K562 (cell line): ENCODE data around the gene TNIK. TPM values are rescaled to one million over a fixed set of nuclear protein-coding genes. Genes with fewer than 3 reads are reported as not detected.

Experiments used
- ATAC-seq: fragments of 200-7000 bp; cut with Tn5 transposase; 3 replicates; pipeline ENCODE4 v1.9.1; 2020; ENCODE audit warnings: moderate library complexity
- BruUV-seq: library from RNA; stranded (reverse); fragments of 400-500 nt; replicated peaks from 2 replicates; lab custom pipeline; 2021; lab: Mats Ljungman, UMichigan
- CTCF ChIA-PET: fragments of 300-600 bp; formaldehyde crosslinking; extraction: SDS; loops from one replicate; lab custom pipeline; 2021; ENCODE audit warnings: low intra/inter-chr PET ratio; lab: Yijun Ruan, JAX
- POLR2A ChIA-PET: fragments of 300-600, 350-650 bp; sonication (Branson Sonifier 250); formaldehyde crosslinking; extraction: SDS; loops from one replicate; lab custom pipeline; 2021; ENCODE audit warnings: antibody characterized with exemption, inconsistent platforms; lab: Yijun Ruan, JAX
- DNase-seq, 4 experiments: peaks; one replicate each; pipeline versions ENCODE4 v3.0.0 to v3.0.0-alpha.2; 2011 to 2018; ENCODE audit warnings: low spot score in 3 of 4, mixed read lengths in 3 of 4; ENCODE audit errors: extremely low read depth in 1 of 4
- FAIRE-seq: peaks from 2 replicates; lab custom pipeline; 2011; peaks lifted over from hg19 to GRCh38; lab: Jason Lieb, UNC
- H2AFZ ChIP-seq: 2 replicates; pipeline ENCODE4 v1.6.0; 2011; ENCODE audit warnings: low read depth, low read length, control low read depth, inconsistent platforms
- H3K27ac ChIP-seq: fragments of 200-600 bp; 3 replicates; pipeline ENCODE4 v1.8.0; 2011; ENCODE audit warnings: low read depth, mild to moderate bottlenecking, control low read depth, inconsistent platforms, low read length, moderate library complexity, mixed read lengths; ENCODE audit errors: extremely low read depth
- H3K27me3 ChIP-seq, 2 experiments: fragments of 300-600 bp in 1 of 2; 2 replicates in 1 of 2; 3 replicates in 1 of 2; pipeline versions ENCODE4 v1.6.0 to v1.8.0; 2011; ENCODE audit warnings: inconsistent platforms in 2 of 2, low read length in 2 of 2, mild to moderate bottlenecking in 1 of 2, mixed read lengths in 1 of 2, moderate library complexity in 1 of 2; ENCODE audit not compliant: control insufficient read depth in 2 of 2, insufficient read depth in 2 of 2
- H3K36me3 ChIP-seq: fragments of 300-600 bp; 3 replicates; pipeline ENCODE4 v1.8.0; 2011; ENCODE audit warnings: mild to moderate bottlenecking, low read length, inconsistent platforms; ENCODE audit not compliant: control insufficient read depth, insufficient read depth
- H3K4me1 ChIP-seq, 2 experiments: fragments of 200-600 bp in 1 of 2; replicated peaks in 1 of 2; 2 replicates in 1 of 2; 3 replicates in 1 of 2; pipeline versions ENCODE4 v1.5.1 to v1.8.0; 2011; ENCODE audit warnings: inconsistent platforms in 2 of 2, low read length in 2 of 2, mild to moderate bottlenecking in 1 of 2, mixed read lengths in 1 of 2, moderate library complexity in 1 of 2; ENCODE audit not compliant: control insufficient read depth in 2 of 2, insufficient read depth in 2 of 2
- H3K4me2 ChIP-seq: 2 replicates; pipeline ENCODE4 v1.6.1; 2011; ENCODE audit warnings: low read length, control low read depth, inconsistent platforms, mixed read lengths; ENCODE audit not compliant: insufficient read depth
- H3K4me3 ChIP-seq: fragments of 200-600 bp; sonication (generic), shearing (Covaris generic); 2 replicates; pipeline ENCODE4 v1.5.1; 2016; ENCODE audit warnings: control low read depth, inconsistent platforms
- H3K79me2 ChIP-seq: fragments of 200-600 bp; 3 replicates; pipeline ENCODE4 v1.8.0; 2011; ENCODE audit warnings: low read length, inconsistent platforms; ENCODE audit not compliant: control insufficient read depth, insufficient read depth
- H3K9ac ChIP-seq, 2 experiments: 2 replicates each; pipeline versions ENCODE4 v1.6.0 to v1.6.1; 2011; ENCODE audit warnings: low read depth in 2 of 2, low read length in 2 of 2, control low read depth in 1 of 2, inconsistent platforms in 1 of 2, mild to moderate bottlenecking in 1 of 2, mixed read lengths in 1 of 2; ENCODE audit not compliant: insufficient read depth in 1 of 2
- H3K9me1 ChIP-seq: one replicate; pipeline ENCODE4 v1.6.0; 2011; ENCODE audit warnings: inconsistent platforms, mild to moderate bottlenecking, low read length, moderate library complexity; ENCODE audit not compliant: control insufficient read depth, insufficient read depth
- H3K9me3 ChIP-seq: replicated peaks from 2 replicates; pipeline ENCODE4 v1.5.1; 2011; ENCODE audit warnings: low read depth, low read length, inconsistent platforms; ENCODE audit not compliant: control insufficient read depth, insufficient read depth
- H4K20me1 ChIP-seq: replicated peaks from 2 replicates; pipeline ENCODE4 v1.6.1; 2011; ENCODE audit warnings: low read length, inconsistent platforms, mixed read lengths; ENCODE audit not compliant: control insufficient read depth, insufficient read depth
- CREB3L1 ChIP-seq: fragments of 450-650 bp; IDR thresholded peaks from 2 replicates; pipeline ENCODE4 v1.6.1; 2014; ENCODE audit warnings: low read depth, mild to moderate bottlenecking, moderate library complexity, borderline replicate concordance
- HNRNPL ChIP-seq: fragments of 200-400 bp; formaldehyde crosslinking; IDR thresholded peaks from 2 replicates; pipeline ENCODE4 v1.6.1; 2017; ENCODE audit warnings: low read depth, mild to moderate bottlenecking, low read length
- MCM3 ChIP-seq: fragments of 450-650 bp; IDR thresholded peaks from 2 replicates; pipeline ENCODE4 v1.6.1; 2016
- NFE2 ChIP-seq: IDR thresholded peaks from 2 replicates; pipeline ENCODE4 v1.6.1; 2014; ENCODE audit warnings: antibody characterized with exemption, low read depth
- PTRF ChIP-seq: fragments of 450-650 bp; IDR thresholded peaks from 2 replicates; pipeline ENCODE4 v1.6.1; 2016; ENCODE audit warnings: mild to moderate bottlenecking, missing genetic modification characterization, missing compliant biosample characterization
- SMARCA4 ChIP-seq: fragments of 450-650 bp; IDR thresholded peaks from 2 replicates; pipeline ENCODE4 v1.6.1; 2016
- ZEB2 ChIP-seq: fragments of 450-650 bp; IDR thresholded peaks from 2 replicates; pipeline ENCODE4 v1.6.1; 2016
- ZNF445 ChIP-seq: fragments of 250-450 bp; sonication (Bioruptor Pico); IDR thresholded peaks from 2 replicates; pipeline ENCODE4 v1.4.0; 2020; ENCODE audit warnings: low read depth, mild to moderate bottlenecking, moderate library complexity
- ZNF830 ChIP-seq: fragments of 250-450 bp; sonication (Bioruptor Pico); IDR thresholded peaks from 2 replicates; pipeline ENCODE4 v1.5.0; 2021; ENCODE audit warnings: mild to moderate bottlenecking
- WGBS: fragments of 100-300 bp; shearing (Covaris generic); methylation state at CpG from one replicate; pipeline ENCODE4 v1.1.6; 2016; ENCODE audit warnings: low coverage, mixed read lengths; ENCODE audit not compliant: insufficient coverage; ENCODE audit errors: missing lambda C conversion rate; 5-methylcytosine and 5-hydroxymethylcytosine counted together
- in situ Hi-C: fragments of 300-500 bp; cut with MboI; formaldehyde crosslinking; loops from 4 replicates; pipeline ENCODE4 v1.15.0; 2018; ENCODE audit warnings: inconsistent platforms, mixed read lengths
- intact Hi-C: fragments of 100-400 bp; cut with micrococcal nuclease; formaldehyde crosslinking; loops from 2 replicates; pipeline ENCODE4 v1.14.2; 2022
- polyA plus RNA-seq, 8 experiments: library from polyadenylated mRNA; depleted of rRNA in 4 of 8; stranded (reverse) in 5 of 8; unstranded in 3 of 8; fragments of >200 nt; fragmentation: Nextera tagmentation in 2 of 8; fragmentation: Illumina TruSeq in 1 of 8; extraction: Ambion mirVana in 2 of 8; extraction: Trizol in 1 of 8; gene quantifications; 2 replicates each; pipeline versions ENCODE4 v1.2.1 to v1.2.3, GENCODE V29; 2011 to 2014; ENCODE audit warnings: inconsistent platforms in 1 of 8, missing spikeins in 1 of 8
- total RNA-seq, 7 experiments: library from RNA; depleted of rRNA in 6 of 7; stranded (reverse); fragments of >200 nt in 6 of 7; fragmentation: Illumina TruSeq in 2 of 7; extraction: Trizol in 2 of 7; gene quantifications; 2 replicates each; pipeline versions ENCODE4 v1.2.1 to v1.2.3, GENCODE V29; 2011 to 2021; ENCODE audit warnings: low replicate concordance in 1 of 7
- TF ChIP-seq, protein P1 (sequence below): fragments of 450-650 bp; formaldehyde crosslinking; IDR thresholded peaks from 2 replicates; pipeline ENCODE4 v1.4.0; 2020; ENCODE audit warnings: mild to moderate bottlenecking, moderate library complexity
- TF ChIP-seq, protein P2 (sequence below): sonication (generic); formaldehyde crosslinking; IDR thresholded peaks from 2 replicates; pipeline ENCODE4 v1.8.1; 2023; ENCODE audit warnings: mild to moderate bottlenecking, missing genetic modification reagents, moderate library complexity

The TNIK gene
- total and polyA plus RNA-seq, 9 of the 15 experiments (the other 6 are each of a cell fraction or from before 2014, with no cell fraction given): 6.6 to 39.0 (median 24.7) TPM

DNA sequence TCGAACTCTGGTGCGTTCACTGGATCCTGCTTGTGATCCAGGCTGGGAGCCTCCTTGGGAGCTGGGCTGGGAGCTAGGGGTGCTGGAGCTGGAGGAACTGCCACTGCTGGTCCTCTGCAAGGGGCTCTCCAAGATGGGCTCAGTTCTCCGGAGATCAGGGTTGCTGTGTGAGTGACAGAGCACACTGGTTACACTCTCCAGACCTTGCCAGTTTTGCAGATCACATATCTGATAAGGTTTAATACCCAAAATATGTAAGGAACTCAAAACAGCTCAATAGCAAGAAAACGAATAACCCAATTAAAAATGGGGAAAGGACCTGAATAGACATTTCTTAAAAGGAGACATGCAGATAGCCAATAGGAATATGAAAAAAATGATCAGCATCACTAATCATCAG, 349.5 kb downstream of the TNIK start:
- ChIA-PET CTCF (no interaction called here), POLR2A (no interaction called here)
- Histone ChIP-seq H3K9ac (no peak overlapping the region), H3K36me3 (peaks cover 33% of the 10 kb centered on the region), H3K9me1 (no peaks in the 10 kb centered on the region), H3K4me3 (no peak overlapping the region), H3K79me2 (no peaks in the 10 kb centered on the region), H3K4me1 (no peaks in the 10 kb centered on the region), H3K4me2 (no peak overlapping the region), H3K27ac (no peak overlapping the region), H2AFZ (no peak overlapping the region), H3K9me3 (no peaks in the 10 kb centered on the region), H3K27me3 (no peaks in the 10 kb centered on the region), H4K20me1 (no peaks in the 10 kb centered on the region)
- DNase-seq (no peak), ATAC-seq (no peak), FAIRE-seq (no peak)
- in situ Hi-C loops: no loop called here
- BruUV-seq: no TSS peak
- intact Hi-C loops: no loop called here
- WGBS: 87% methylated on average over 4 of the region's 4 CpGs
- no peak for TF ChIP-seq HNRNPL
- TF ChIP-seq CREB3L1: no peak
- TF ChIP-seq SMARCA4: no peak
- no peak for TF ChIP-seq ZEB2
- no peak for TF ChIP-seq PTRF (tag)
- no peak for TF ChIP-seq MCM3
- TF ChIP-seq, protein P1, sequence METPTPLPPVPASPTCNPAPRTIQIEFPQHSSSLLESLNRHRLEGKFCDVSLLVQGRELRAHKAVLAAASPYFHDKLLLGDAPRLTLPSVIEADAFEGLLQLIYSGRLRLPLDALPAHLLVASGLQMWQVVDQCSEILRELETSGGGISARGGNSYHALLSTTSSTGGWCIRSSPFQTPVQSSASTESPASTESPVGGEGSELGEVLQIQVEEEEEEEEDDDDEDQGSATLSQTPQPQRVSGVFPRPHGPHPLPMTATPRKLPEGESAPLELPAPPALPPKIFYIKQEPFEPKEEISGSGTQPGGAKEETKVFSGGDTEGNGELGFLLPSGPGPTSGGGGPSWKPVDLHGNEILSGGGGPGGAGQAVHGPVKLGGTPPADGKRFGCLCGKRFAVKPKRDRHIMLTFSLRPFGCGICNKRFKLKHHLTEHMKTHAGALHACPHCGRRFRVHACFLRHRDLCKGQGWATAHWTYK (CRISPR knock-in tag): no peak
- no peak for TF ChIP-seq NFE2
- no peak for TF ChIP-seq ZNF445 (CRISPR knock-in tag)
- TF ChIP-seq ZNF830 (CRISPR knock-in tag): no peak
- TF ChIP-seq, protein P2, sequence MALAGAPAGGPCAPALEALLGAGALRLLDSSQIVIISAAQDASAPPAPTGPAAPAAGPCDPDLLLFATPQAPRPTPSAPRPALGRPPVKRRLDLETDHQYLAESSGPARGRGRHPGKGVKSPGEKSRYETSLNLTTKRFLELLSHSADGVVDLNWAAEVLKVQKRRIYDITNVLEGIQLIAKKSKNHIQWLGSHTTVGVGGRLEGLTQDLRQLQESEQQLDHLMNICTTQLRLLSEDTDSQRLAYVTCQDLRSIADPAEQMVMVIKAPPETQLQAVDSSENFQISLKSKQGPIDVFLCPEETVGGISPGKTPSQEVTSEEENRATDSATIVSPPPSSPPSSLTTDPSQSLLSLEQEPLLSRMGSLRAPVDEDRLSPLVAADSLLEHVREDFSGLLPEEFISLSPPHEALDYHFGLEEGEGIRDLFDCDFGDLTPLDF: no peak
